ENCODE measurements around the gene OTUD7B. TPM values are rescaled to one million over a fixed set of nuclear protein-coding genes. Genes with fewer than 3 reads are reported as not detected.

OTUD7B gene
- total and polyA plus RNA-seq, 2 donors (not counting 1 experiment from before 2014, with no cell fraction given) = 0.40 to 3.3 TPM

- no peak overlapping the region for H2AFZ ChIP-seq (ENCODE audit: insufficient read depth, low read depth, low read length, poor library complexity, severe bottlenecking)
- WGBS (ENCODE audit: insufficient coverage) = no CpG with 5 or more reads among the region's 1 CpG
- H3K4me2 ChIP-seq (replicated peaks; ENCODE audit: low read depth, low read length, poor library complexity, severe bottlenecking) = no peak overlapping the region
- H3K79me2 ChIP-seq (ENCODE audit: control insufficient read depth, insufficient read depth, low read length) = no peaks in the 10 kb centered on the region
- ChIA-PET POLR2A (no interaction called here), CTCF (no interaction called here)
- H3K36me3 ChIP-seq (replicated peaks in 1 of 2; ENCODE audit: control extremely low read depth in 1 of 2, control insufficient read depth in 1 of 2, extremely low read depth in 1 of 2, insufficient read depth in 2 of 2, low read length in 1 of 2) = no peaks in the 10 kb centered on the region
- H3K9ac ChIP-seq (ENCODE audit: low read length) = no peak overlapping the region
- intact Hi-C loops (cut with micrococcal nuclease) = no loop called here
- H3K4me1 ChIP-seq (ENCODE audit: control insufficient read depth in 2 of 2, insufficient read depth in 2 of 2, low read length in 2 of 2) = peaks cover 20 to 30% of the 10 kb centered on the region in 2 donors
- H3K27me3 ChIP-seq (replicated peaks in 1 of 4; ENCODE audit: control extremely low read depth in 1 of 4, control insufficient read depth in 3 of 4, insufficient read depth in 4 of 4, low read length in 3 of 4) = peaks cover 6 to 42% (median 39%) of the 10 kb centered on the region in 4 experiments
- DNase-seq (no peak), ATAC-seq (ENCODE audit: low read depth) (no peak)
- no peak overlapping the region for H3K27ac ChIP-seq (ENCODE audit: low read length in 2 of 2)
- Mint-ChIP-seq H3K9me3 (ENCODE audit: insufficient read depth) (no peaks in the 10 kb centered on the region), H3K4me3 (no peak overlapping the region), H3K27ac (peak overlapping the region; percentile 21), H3K27me3 (peaks cover 51% of the 10 kb centered on the region), H3K4me1 (peaks cover 28% of the 10 kb centered on the region)
- no peak for TF ChIP-seq EZH2 (IDR thresholded peaks at IDR 0.05; ENCODE audit: borderline replicate concordance, insufficient read depth, low read depth, low read length, poor library complexity, severe bottlenecking)
- no peak for TF ChIP-seq CTCF (IDR thresholded peaks at IDR 0.05)
- H3K4me3 ChIP-seq (ENCODE audit: control extremely low read depth in 1 of 5, extremely low read depth in 1 of 5, insufficient read depth in 1 of 5, low read depth in 2 of 5, low read length in 4 of 5) = no peak overlapping the region
- H3K9me3 ChIP-seq (ENCODE audit: control extremely low read depth in 1 of 3, control insufficient read depth in 2 of 3, insufficient read depth in 1 of 3, low read length in 2 of 3) = peaks cover 0 to 2% (median 0%) of the 10 kb centered on the region in 3 donors
- peaks cover 17% of the 10 kb centered on the region for H4K20me1 ChIP-seq (ENCODE audit: control insufficient read depth, insufficient read depth, low read length, poor library complexity, severe bottlenecking)
Observed at GRCh38 chr1:150001415-150001814, 9.1 kb downstream of the OTUD7B start.

DNA sequence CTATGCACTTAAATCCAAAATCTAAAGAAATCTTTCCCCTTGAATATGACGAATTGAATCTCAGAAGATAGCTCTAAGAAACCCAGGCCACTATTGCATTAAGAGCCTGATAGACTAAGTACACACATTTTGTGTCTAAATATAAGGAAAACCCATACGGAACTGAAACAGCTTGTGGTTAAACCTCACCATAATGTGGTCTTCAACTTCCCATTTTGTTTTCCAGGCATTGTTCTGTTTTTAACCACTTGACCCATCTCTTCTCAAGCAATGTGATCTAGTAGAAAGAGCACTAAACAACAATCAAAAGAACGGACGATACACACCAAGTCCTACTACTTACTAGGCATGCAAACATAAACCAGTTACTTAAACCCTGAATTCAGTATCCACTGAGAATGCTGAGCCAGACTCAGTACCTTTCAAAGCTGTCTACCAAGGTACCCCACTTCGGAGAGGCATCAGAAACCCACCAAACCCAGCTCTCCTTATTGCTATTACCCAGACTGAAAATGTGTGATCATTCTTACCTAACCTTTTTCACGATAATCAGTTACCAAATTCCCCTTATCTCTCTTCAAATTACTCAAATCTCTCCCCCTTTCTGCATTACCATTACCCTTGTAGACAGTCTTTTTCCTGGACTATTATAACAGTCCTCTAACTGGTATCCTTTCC lies 12.8 kb downstream of the OTUD7B start:
- Histone ChIP-seq H3K27ac (ENCODE audit: low read length in 2 of 2) (no peak overlapping the region), H3K27me3 (replicated peaks in 1 of 4; ENCODE audit: control extremely low read depth in 1 of 4, control insufficient read depth in 3 of 4, insufficient read depth in 4 of 4, low read length in 3 of 4) (peaks cover 9 to 60% (median 52%) of the 10 kb centered on the region in 4 experiments), H3K9me3 (ENCODE audit: control extremely low read depth in 1 of 3, control insufficient read depth in 2 of 3, insufficient read depth in 1 of 3, low read length in 2 of 3) (peaks cover 0 to 2% (median 0%) of the 10 kb centered on the region in 3 donors), H3K4me1 (ENCODE audit: control insufficient read depth in 2 of 2, insufficient read depth in 2 of 2, low read length in 2 of 2) (peaks cover 20 to 41% of the 10 kb centered on the region in 2 donors), H2AFZ (ENCODE audit: insufficient read depth, low read depth, low read length, poor library complexity, severe bottlenecking) (no peak overlapping the region), H3K4me3 (ENCODE audit: control extremely low read depth in 1 of 5, extremely low read depth in 1 of 5, insufficient read depth in 1 of 5, low read depth in 2 of 5, low read length in 4 of 5) (peak overlapping the region in 1 of 5 experiments; percentile 35), H4K20me1 (ENCODE audit: control insufficient read depth, insufficient read depth, low read length, poor library complexity, severe bottlenecking) (peaks cover 17% of the 10 kb centered on the region), H3K36me3 (replicated peaks in 1 of 2; ENCODE audit: control extremely low read depth in 1 of 2, control insufficient read depth in 1 of 2, extremely low read depth in 1 of 2, insufficient read depth in 2 of 2, low read length in 1 of 2) (no peaks in the 10 kb centered on the region), H3K79me2 (ENCODE audit: control insufficient read depth, insufficient read depth, low read length) (no peaks in the 10 kb centered on the region), H3K9ac (ENCODE audit: low read length) (peak overlapping the region; percentile 21), H3K4me2 (replicated peaks; ENCODE audit: low read depth, low read length, poor library complexity, severe bottlenecking) (peak overlapping the region; percentile 69)
- Mint-ChIP-seq H3K4me3 (peak overlapping the region; percentile 67), H3K4me1 (peaks cover 38% of the 10 kb centered on the region), H3K27ac (peak overlapping the region; percentile 59), H3K9me3 (ENCODE audit: insufficient read depth) (no peaks in the 10 kb centered on the region), H3K27me3 (peaks cover 53% of the 10 kb centered on the region)
- POLR2A ChIA-PET = interaction anchor here (1.1 to 1.6 kb wide), 2 partner anchors 11 to 12 kb away, joined by 3 read pairs; no protein-coding TSS in a partner anchor
- ATAC-seq (ENCODE audit: low read depth) = peak; percentile 92
- no peak for TF ChIP-seq CTCF (IDR thresholded peaks at IDR 0.05)
- no peak for TF ChIP-seq EZH2 (IDR thresholded peaks at IDR 0.05; ENCODE audit: borderline replicate concordance, insufficient read depth, low read depth, low read length, poor library complexity, severe bottlenecking)
- peak; percentile 92 for DNase-seq
- 8% methylated on average over 5 of the region's 6 CpGs for WGBS (ENCODE audit: insufficient coverage)
- intact Hi-C loops (cut with micrococcal nuclease) = loop anchor here (1.0 kb wide), 1 partner anchor 13 kb away; the partner anchor contains the start of gene OTUD7B
- CTCF ChIA-PET = interaction anchor here (0.6 to 2.5 kb wide), 8 partner anchors 12 to 1102 kb away, joined by 3 to 10 read pairs (median 4); no protein-coding TSS in a partner anchor

Measured in B cell (primary cell).